ENCODE measurements around the gene LFNG. TPM values are rescaled to one million over a fixed set of nuclear protein-coding genes. Genes with fewer than 3 reads are reported as not detected.

The LFNG gene
- total and polyA plus RNA-seq, 2 of the 13 experiments (the other 11 are each of a cell fraction or from before 2014, with no cell fraction given): 0.44 to 1.5 TPM

- TF ChIP-seq ARID4A (CRISPR knock-in tag; IDR thresholded peaks at IDR 0.05; ENCODE audit: borderline replicate concordance): peak; percentile 79
- no peak for TF ChIP-seq ZNF503 (CRISPR knock-in tag; IDR thresholded peaks at IDR 0.05)
- no peak for TF ChIP-seq FIP1L1 (IDR thresholded peaks at IDR 0.05; ENCODE audit: borderline replicate concordance, insufficient read depth, low read depth, low read length)
- TF ChIP-seq ZNF44 (CRISPR knock-in tag; IDR thresholded peaks at IDR 0.05): no peak
- no peak for TF ChIP-seq ZNF746 (CRISPR knock-in tag; IDR thresholded peaks at IDR 0.05)
- no peak; the same call in 1 of the 2 replicates for TF ChIP-seq ZSCAN30 (CRISPR knock-in tag; IDR thresholded peaks at IDR 0.05)
- no peak for TF ChIP-seq ZHX1 (CRISPR knock-in tag; IDR thresholded peaks at IDR 0.05; ENCODE audit: low read depth)
- no peak for TF ChIP-seq KLF9 (CRISPR knock-in tag; IDR thresholded peaks at IDR 0.05; ENCODE audit: low read depth)
- TF ChIP-seq E2F5 (CRISPR knock-in tag; conservative IDR thresholded peaks at IDR 0.05): no peak; the same call in 1 of the 2 replicates
- TF ChIP-seq ZC3H13 (CRISPR knock-in tag; IDR thresholded peaks at IDR 0.05): no peak; the same call in 1 of the 2 replicates
- no peak for TF ChIP-seq ZNF354B (CRISPR knock-in tag; IDR thresholded peaks at IDR 0.05)
- TF ChIP-seq NRL (CRISPR knock-in tag; IDR thresholded peaks at IDR 0.05; ENCODE audit: borderline replicate concordance): 0 out of 2 replicates have a peak, but pooled peaks have one; percentile 55
- no peak for TF ChIP-seq TP53 (CRISPR knock-in tag; conservative IDR thresholded peaks at IDR 0.05)
- TF ChIP-seq MEF2D (CRISPR knock-in tag; IDR thresholded peaks at IDR 0.05): peak; percentile 40; the same call in 1 of the 2 replicates
- TF ChIP-seq FOSL1 (CRISPR knock-in tag; IDR thresholded peaks at IDR 0.05; ENCODE audit: borderline replicate concordance): no peak
- TF ChIP-seq NPAS2 (CRISPR knock-in tag; IDR thresholded peaks at IDR 0.05; ENCODE audit: borderline replicate concordance): no peak
- peak; percentile 62 for TF ChIP-seq ZNF883 (CRISPR knock-in tag; IDR thresholded peaks at IDR 0.05; ENCODE audit: not compliant biosample characterization)
- peak; percentile 66; the same call in 1 of the 2 replicates for TF ChIP-seq ZNF274 (CRISPR knock-in tag; IDR thresholded peaks at IDR 0.05)
These were observed 35.8 kb downstream of the LFNG start, which contains the start of gene BRAT1 (continued) for GRCh38 chr7:2555121-2556052.

All from HepG2 (cell line).